ENCODE measurements around the gene PHC3. TPM values are rescaled to one million over a fixed set of nuclear protein-coding genes. Genes with fewer than 3 reads are reported as not detected.
A peak's percentile ranks its signal among the peaks of the same experiment; 100 is the strongest.

Gene PHC3
- total and polyA plus RNA-seq, 2 experiments from 2014 or later: 36.6 to 39.8 TPM

- Histone ChIP-seq H3K27me3 (peaks cover 4% of the 10 kb centered on the region), H3K4me3 (peak overlapping the region; percentile 13), H3K9me2 (replicated peaks; ENCODE audit: insufficient read depth) (no peaks in the 10 kb centered on the region), H2AFZ (no peak overlapping the region), H3K4me1 (ENCODE audit: insufficient read depth) (peaks cover 3% of the 10 kb centered on the region), H3K36me3 (replicated peaks; ENCODE audit: insufficient read depth, low read depth) (no peaks in the 10 kb centered on the region), H3K27ac (no peak overlapping the region), H3K9me3 (ENCODE audit: low read depth) (no peaks in the 10 kb centered on the region), H3K79me2 (peaks cover 44% of the 10 kb centered on the region), H4K20me1 (ENCODE audit: insufficient read depth, poor library complexity, severe bottlenecking) (no peaks in the 10 kb centered on the region), H3K4me2 (peak overlapping the region; percentile 92)
- 12% methylated on average over 8 of the region's 8 CpGs for WGBS (ENCODE audit: low lambda C conversion rate, missing lambda C conversion rate)
- no peak for DNase-seq (ENCODE audit: low spot score)
- TF ChIP-seq, protein P1, sequence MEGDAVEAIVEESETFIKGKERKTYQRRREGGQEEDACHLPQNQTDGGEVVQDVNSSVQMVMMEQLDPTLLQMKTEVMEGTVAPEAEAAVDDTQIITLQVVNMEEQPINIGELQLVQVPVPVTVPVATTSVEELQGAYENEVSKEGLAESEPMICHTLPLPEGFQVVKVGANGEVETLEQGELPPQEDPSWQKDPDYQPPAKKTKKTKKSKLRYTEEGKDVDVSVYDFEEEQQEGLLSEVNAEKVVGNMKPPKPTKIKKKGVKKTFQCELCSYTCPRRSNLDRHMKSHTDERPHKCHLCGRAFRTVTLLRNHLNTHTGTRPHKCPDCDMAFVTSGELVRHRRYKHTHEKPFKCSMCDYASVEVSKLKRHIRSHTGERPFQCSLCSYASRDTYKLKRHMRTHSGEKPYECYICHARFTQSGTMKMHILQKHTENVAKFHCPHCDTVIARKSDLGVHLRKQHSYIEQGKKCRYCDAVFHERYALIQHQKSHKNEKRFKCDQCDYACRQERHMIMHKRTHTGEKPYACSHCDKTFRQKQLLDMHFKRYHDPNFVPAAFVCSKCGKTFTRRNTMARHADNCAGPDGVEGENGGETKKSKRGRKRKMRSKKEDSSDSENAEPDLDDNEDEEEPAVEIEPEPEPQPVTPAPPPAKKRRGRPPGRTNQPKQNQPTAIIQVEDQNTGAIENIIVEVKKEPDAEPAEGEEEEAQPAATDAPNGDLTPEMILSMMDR (IDR thresholded peaks at IDR 0.05; ENCODE audit: poor library complexity): no peak
- TF ChIP-seq EZH2 (IDR thresholded peaks at IDR 0.05; ENCODE audit: borderline replicate concordance): no peak
- no peak for TF ChIP-seq EZH2phosphoT487 (IDR thresholded peaks at IDR 0.05; ENCODE audit: low read depth, severe bottlenecking, unreplicated experiment)
Measured at GRCh38 chr3:170040418-170040817, 141.1 kb downstream of the PHC3 start.

DNA sequence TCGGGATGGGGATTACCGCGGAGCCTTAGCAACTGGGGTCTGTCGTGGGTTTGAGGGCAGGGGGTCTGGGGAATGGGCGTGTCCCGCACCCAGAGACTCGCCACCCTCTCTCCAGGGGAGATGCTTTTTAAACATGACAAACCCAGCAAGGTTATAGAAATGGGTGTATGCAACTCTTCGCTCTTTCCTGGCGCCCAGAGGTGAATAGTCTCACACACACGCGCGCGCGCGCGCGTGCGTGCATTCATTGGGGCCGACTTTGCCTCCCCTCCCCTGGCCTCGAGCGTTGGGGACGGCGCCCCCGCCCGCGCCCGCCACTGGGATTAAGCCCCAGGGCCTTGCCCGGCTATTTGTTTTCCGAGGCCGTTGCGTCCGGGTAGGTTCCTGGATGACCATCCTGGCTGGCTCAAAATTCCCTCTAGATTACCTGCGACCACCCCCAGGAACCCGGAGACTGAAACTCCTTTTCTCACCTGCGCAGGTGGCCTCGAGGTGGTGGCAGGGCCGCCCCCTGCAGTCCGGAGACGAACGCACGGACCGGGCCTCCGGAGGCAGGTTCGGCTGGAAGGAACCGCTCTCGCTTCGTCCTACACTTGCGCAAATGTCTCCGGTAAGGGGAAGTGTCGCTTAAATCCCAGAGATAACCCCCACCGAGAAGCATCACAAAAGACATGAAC lies 143.0 kb downstream of the PHC3 start:
- Histone ChIP-seq H3K36me3 (replicated peaks; ENCODE audit: insufficient read depth, low read depth) (no peaks in the 10 kb centered on the region), H3K4me3 (peak overlapping the region; percentile 84), H4K20me1 (ENCODE audit: insufficient read depth, poor library complexity, severe bottlenecking) (no peaks in the 10 kb centered on the region), H3K9me2 (replicated peaks; ENCODE audit: insufficient read depth) (no peaks in the 10 kb centered on the region), H3K9me3 (ENCODE audit: low read depth) (no peaks in the 10 kb centered on the region), H3K4me1 (ENCODE audit: insufficient read depth) (peaks cover 3% of the 10 kb centered on the region), H3K4me2 (peak overlapping the region; percentile 92), H2AFZ (peak overlapping the region; percentile 81), H3K79me2 (peaks cover 31% of the 10 kb centered on the region), H3K27ac (peak overlapping the region; percentile 89), H3K27me3 (peaks cover 4% of the 10 kb centered on the region)
- TF ChIP-seq, protein P1 (IDR thresholded peaks at IDR 0.05; ENCODE audit: poor library complexity): peak; percentile 34
- no peak for TF ChIP-seq EZH2phosphoT487 (IDR thresholded peaks at IDR 0.05; ENCODE audit: low read depth, severe bottlenecking, unreplicated experiment)
- peak; percentile 65 for DNase-seq (ENCODE audit: low spot score)
- WGBS (ENCODE audit: low lambda C conversion rate, missing lambda C conversion rate): 3% methylated on average over 51 of the region's 51 CpGs

Small RNA genes lying within 50 kb of the gene (small RNA-seq; reads per million reads assigned to genes)
- not detected for gene RNU4-38P
- not detected for gene RNU6-315P

Other genes starting within 250 kb of the PHC3 start
- gene SEC62, start 214.9 kb downstream of the PHC3 start, total RNA-seq: 45.4 and 48.7 TPM in 2 replicates
- gene SEC62, start 214.9 kb downstream of the PHC3 start, polyA plus RNA-seq: 138 and 147 TPM in 2 replicates
- gene GPR160, start 143.7 kb downstream of the PHC3 start, total RNA-seq: 87.9 and 96.2 TPM in 2 replicates
- gene GPR160, start 143.7 kb downstream of the PHC3 start, polyA plus RNA-seq: 39.8 and 52.2 TPM in 2 replicates
- 47.3 and 51.8 TPM in 2 replicates for gene PRKCI, start 40.7 kb upstream of the PHC3 start, total RNA-seq
- 25.8 and 28.6 TPM in 2 replicates for gene PRKCI, start 40.7 kb upstream of the PHC3 start, polyA plus RNA-seq
- 79.3 and 87.5 TPM in 2 replicates for gene SKIL, start 176.0 kb upstream of the PHC3 start, total RNA-seq
- gene SKIL, start 176.0 kb upstream of the PHC3 start, polyA plus RNA-seq: 28.3 and 28.9 TPM in 2 replicates
- gene CLDN11, start 237.1 kb upstream of the PHC3 start, total RNA-seq: 21.9 and 29.5 TPM in 2 replicates
- 6.1 and 7.7 TPM in 2 replicates for gene CLDN11, start 237.1 kb upstream of the PHC3 start, polyA plus RNA-seq

Measured in hepatocyte (in vitro differentiated cells).